ENCODE results near the gene ACP7.
"Not testable (repeated sequence)": the region's sequence is repeated elsewhere in the genome, so short reads cannot be mapped to it uniquely, and the experiment has no call there.

Gene ACP7

GRCh38 chr19:39077323-39077722, 6.8 kb upstream of the ACP7 start:
- DNase-seq (ENCODE audit: low read depth in 2 of 2) = no peak

GRCh38 chr19:39078436-39079200, 5.5 kb upstream of the ACP7 start:
- DNase-seq (ENCODE audit: low read depth in 2 of 2) = no peak

- DNase-seq (ENCODE audit: low read depth in 2 of 2) = no peak
Observed at GRCh38 chr19:39080431-39080830, 3.7 kb upstream of the ACP7 start.

GRCh38 chr19:39082167-39082566, 2.0 kb upstream of the ACP7 start:
- DNase-seq (ENCODE audit: low read depth in 2 of 2) = no peak

- DNase-seq (ENCODE audit: low read depth in 2 of 2) = no peak
Observed at GRCh38 chr19:39082745-39083598, 1.2 kb upstream of the ACP7 start.

- no peak for DNase-seq (ENCODE audit: low read depth in 2 of 2)
Observed at GRCh38 chr19:39083599-39083982, 577 bp upstream of the ACP7 start.

GRCh38 chr19:39084732-39085080, 538 bp downstream of the ACP7 start:
- DNase-seq (ENCODE audit: low read depth in 2 of 2) = no peak

GRCh38 chr19:39085392-39085791, 1.2 kb downstream of the ACP7 start:
- DNase-seq (ENCODE audit: low read depth in 2 of 2) = no peak

- no peak for DNase-seq (ENCODE audit: low read depth in 2 of 2)
Observed at GRCh38 chr19:39086386-39086785, 2.2 kb downstream of the ACP7 start.

- no peak for DNase-seq (ENCODE audit: low read depth in 2 of 2)
Observed at GRCh38 chr19:39087907-39088686, 3.9 kb downstream of the ACP7 start.

GRCh38 chr19:39090016-39090415, 5.8 kb downstream of the ACP7 start:
- DNase-seq (ENCODE audit: low read depth in 2 of 2) = not testable (repeated sequence)

GRCh38 chr19:39090881-39091280, 6.7 kb downstream of the ACP7 start:
- DNase-seq (ENCODE audit: low read depth in 2 of 2) = no peak

- not testable (repeated sequence) for DNase-seq (ENCODE audit: low read depth in 2 of 2)
Observed at GRCh38 chr19:39095799-39096540, 11.8 kb downstream of the ACP7 start.

- DNase-seq (ENCODE audit: low read depth in 2 of 2) = no peak
Observed at GRCh38 chr19:39097299-39097698, 13.1 kb downstream of the ACP7 start.

- DNase-seq (ENCODE audit: low read depth in 2 of 2) = no peak
Observed at GRCh38 chr19:39097721-39098120, 13.6 kb downstream of the ACP7 start.

- no peak for DNase-seq (ENCODE audit: low read depth in 2 of 2)
Observed at GRCh38 chr19:39098365-39099269, 14.4 kb downstream of the ACP7 start.

- no peak for DNase-seq (ENCODE audit: low read depth in 2 of 2)
Observed at GRCh38 chr19:39099341-39099740, 15.2 kb downstream of the ACP7 start.

- no peak for DNase-seq (ENCODE audit: low read depth in 2 of 2)
Observed at GRCh38 chr19:39100500-39101166, 16.5 kb downstream of the ACP7 start.

- no peak for DNase-seq (ENCODE audit: low read depth in 2 of 2)
Observed at GRCh38 chr19:39103151-39103550, 19.0 kb downstream of the ACP7 start.

- no peak for DNase-seq (ENCODE audit: low read depth in 2 of 2)
Observed at GRCh38 chr19:39104186-39104596, 20.0 kb downstream of the ACP7 start.
